NCI-H345 (cell line): Measurements from ENCODE around the gene DRC7.
"Not testable (repeated sequence)": the region's sequence is repeated elsewhere in the genome, so short reads cannot be mapped to it uniquely, and the experiment has no call there.

Source experiments
- DNase-seq: peaks from one replicate; lab custom pipeline; 2025; lab: John Stamatoyannopoulos, UW

DRC7 gene

DNA sequence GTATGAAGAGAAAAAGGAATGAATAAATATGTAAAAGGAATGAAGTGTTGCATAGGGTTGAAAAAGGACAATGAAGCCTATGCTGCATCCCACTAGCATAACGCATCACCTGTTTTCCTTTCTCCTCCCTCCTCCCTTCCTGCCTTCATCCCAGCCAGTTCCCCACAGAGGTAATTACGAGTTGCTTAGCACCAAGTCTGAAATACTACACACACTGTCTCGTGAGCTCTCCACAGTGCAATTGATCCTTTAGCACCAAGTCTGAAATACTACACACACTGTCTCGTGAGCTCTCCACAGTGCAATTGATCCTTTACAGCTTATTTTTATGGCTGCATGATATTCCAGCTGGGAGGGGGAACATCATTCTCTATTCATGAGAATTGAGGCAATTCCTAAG, 1.1 kb upstream of the DRC7 start:
- peak; percentile 43 for DNase-seq

DNA sequence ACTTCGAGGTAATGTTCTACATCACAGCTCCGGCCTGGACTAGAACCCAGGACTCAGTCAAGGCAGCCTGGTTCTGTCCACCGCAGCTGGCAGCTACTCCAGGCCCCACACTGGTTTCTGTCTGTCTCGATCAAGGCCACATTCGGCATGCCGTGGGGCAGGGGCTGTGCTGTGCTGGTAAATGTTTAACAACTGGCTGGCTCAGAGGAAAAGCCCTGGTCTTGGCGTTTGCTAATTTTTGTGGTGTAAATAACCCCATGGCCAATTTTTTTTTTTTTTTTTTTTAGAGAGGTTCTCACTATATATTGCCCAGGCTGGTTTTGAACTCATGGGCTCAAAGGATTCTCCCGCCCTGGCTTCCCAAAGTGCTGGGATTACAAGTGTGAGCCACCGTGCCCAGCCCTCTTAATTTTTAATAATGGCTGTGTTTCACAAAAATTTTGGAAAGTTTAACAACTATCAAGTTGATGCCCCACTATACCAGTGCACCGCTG, 328 bp upstream of the DRC7 start:
- DNase-seq = no peak

DNA sequence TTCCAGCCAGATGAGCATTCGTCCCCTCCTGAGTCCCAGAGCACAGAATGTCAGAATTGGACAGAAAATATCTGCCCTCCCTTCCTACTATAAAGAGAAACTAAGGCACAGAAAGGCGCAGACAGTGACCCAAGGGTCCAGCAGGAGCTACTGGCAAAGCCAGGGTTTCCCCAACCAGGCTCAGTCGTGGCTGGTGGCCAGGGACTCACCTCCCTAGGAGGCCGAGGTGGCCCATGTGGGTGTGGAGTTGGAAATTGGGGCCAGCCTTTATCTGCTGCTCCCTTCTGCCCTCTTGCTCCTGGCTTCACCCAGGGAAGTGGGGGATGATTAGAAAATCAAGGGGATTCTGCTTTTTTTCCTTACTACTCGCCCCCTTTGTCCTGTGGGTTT, 1.1 kb downstream of the DRC7 start:
- DNase-seq = no peak

DNA sequence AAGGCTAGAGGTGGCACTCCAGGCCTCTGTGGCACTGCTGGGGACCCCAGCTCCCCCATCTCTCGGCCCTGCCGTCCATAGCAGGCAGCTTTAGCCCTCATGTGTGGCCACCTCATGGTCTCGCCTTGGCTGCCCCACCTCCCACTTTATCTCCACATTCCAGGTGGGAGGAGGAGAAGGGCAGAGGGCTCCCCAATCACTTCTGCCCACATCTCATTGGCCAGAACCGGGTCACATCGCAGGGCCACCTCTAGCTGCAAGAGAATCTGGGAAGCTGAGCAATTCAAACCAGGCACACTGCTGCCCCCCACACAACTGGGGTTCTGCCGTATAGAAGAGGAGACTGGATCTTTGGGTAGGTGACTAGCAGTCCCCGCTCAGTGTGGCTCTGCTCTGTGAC, 1.6 kb downstream of the DRC7 start:
- DNase-seq = no peak

DNA sequence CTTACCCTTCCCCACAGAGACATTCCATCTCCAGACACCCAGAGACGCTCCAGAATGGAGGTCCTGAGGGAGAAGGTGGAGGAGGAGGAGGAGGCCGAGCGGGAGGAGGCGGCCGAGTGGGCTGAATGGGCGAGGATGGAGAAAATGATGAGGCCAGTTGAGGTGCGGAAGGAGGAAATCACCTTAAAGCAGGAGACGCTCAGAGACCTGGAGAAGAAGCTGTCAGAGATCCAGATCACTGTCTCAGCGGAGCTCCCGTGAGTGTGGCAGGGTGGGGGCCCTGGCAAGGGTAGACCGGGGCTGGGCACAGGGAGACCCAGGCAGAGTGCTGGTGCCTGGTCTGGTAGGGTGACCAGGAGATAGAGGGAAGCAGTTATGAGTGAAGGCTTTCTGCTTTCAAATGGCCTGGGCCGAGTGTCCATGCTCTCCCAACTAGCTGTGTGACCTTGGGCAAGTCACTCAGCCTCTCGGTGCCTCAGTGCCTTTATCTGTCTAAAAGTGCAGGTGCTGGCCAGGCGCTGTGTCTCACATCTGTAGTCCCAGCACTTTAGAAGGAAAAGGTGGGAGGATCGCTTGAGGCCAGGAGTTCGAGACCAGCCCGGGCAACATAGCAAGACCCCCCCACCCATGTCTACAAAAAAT, 3.4 kb downstream of the DRC7 start:
- DNase-seq = no peak

DNA sequence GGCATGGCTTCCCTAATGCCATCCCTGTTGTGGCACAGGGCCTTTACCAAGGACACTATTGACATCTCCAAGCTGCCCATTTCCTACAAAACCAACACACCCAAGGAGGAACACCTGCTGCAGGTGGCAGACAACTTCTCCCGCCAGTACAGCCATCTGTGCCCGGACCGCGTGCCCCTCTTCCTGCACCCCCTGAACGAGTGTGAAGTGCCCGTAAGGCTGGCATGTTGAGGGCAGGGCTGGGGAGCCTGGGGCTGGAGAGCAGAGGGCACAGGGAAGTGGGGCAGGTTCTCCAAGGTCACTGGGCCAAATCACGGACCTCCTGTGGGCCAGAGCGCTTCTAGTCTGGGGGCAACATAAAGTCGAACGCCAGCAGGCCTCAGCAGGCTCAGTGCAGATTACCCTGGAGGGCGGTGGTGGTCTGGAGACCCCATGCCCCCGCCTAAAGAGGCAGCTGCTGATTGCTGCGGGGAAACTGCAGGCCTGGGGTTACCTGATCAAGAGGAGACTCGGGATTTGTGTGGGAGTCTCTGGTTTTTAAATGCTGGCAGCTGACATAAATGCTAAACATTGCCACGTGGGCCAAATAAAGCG, 4.3 kb downstream of the DRC7 start:
- no peak for DNase-seq

DNA sequence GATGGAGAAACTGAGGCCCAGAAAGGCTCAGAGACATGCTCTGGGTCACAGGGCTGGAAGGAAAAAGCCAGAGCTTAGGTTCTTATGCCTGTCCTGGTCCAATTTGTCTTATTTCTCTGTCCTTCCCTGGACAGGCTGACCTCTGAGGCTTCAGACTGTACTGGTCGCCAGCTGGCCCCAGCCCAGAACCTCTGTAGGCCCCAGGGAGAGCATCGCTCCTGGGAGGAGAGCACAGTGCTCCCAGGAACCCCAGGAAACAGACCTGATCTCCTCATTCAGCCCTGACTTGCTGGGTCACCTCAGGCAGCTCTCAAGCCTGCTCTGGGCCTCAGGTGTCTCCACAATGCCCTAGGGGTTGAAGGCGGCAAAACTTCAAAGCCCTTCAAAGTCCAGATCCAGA, 4.9 kb downstream of the DRC7 start:
- DNase-seq = no peak

DNA sequence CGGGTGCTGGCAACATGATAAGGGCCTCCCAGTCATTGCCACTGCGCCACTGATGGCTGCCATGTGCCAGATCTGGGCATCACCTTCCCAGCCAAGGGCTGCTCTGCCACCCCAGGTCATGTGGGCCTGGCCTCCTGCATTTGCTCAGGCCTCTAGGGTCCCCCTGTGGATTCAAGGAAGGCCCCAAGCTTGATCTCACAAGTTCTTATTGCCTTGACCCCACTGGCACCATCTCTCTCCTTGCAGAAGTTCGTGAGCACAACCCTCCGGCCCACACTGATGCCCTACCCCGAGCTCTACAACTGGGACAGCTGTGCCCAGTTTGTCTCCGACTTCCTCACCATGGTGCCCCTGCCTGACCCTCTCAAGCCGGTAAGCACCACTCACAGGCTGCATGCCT, 5.3 kb downstream of the DRC7 start:
- DNase-seq = no peak

DNA sequence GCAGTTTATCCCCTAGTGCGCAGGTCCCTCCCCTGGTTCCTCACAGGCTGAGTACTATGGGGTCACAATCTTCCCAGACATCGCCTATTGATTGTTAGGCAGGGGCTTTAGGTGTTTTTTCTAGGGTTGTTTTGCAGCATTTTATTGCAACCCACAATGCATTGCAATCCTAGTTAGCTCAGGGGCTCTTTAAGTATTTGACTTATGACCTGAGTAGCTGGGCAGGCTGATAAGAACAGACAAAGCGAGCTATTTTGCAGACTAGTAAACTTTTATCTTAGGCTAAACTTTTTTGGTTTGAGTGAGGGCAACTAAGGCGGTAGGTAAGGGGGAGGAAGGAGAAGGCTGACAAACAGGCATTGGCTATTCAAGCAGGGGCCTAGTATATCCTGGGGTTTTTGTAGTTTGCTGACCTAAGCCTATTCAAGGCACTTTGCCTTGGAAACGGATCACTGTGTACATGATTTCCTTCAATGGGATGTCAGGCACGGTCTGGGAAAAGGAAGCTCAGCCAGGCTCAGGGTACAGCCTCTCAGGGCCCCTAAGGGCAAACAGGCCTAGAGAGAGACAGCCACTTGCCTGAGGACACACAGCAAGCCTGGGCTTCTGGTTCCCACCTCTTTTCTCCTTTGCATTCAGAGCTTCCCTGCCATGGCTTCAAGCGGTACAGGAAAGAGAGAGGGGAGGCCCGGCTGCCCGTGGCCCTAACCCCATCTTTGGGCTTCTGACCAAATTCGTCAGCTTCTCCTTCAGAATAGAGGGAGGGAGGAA, 6.4 kb downstream of the DRC7 start:
- no peak for DNase-seq

DNA sequence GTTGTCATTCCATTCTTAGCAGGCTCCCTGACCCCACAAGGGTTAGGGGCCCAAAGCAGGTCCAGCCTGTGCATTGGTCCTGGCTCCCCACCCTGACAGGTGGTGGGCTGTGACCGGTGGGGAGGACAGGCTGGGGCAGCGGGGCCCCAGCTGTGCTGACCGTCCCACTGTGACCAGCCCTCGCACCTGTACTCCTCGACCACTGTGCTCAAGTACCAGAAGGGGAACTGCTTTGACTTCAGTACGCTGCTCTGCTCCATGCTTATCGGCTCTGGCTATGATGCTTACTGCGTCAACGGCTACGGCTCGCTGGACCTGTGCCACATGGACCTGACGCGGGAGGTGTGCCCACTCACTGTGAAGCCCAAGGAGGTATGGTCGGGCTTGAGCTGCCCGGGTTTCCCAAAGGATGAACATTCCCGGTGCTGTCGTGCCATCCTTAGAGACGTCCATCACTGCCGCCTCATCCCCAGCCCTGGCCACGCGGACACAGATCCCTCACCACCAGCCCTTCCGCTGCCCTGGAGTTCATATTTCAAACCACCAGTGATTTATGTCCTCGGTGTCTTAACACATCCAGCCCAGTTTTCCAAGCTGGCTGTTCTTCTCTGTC, 7.3 kb downstream of the DRC7 start:
- no peak for DNase-seq

DNA sequence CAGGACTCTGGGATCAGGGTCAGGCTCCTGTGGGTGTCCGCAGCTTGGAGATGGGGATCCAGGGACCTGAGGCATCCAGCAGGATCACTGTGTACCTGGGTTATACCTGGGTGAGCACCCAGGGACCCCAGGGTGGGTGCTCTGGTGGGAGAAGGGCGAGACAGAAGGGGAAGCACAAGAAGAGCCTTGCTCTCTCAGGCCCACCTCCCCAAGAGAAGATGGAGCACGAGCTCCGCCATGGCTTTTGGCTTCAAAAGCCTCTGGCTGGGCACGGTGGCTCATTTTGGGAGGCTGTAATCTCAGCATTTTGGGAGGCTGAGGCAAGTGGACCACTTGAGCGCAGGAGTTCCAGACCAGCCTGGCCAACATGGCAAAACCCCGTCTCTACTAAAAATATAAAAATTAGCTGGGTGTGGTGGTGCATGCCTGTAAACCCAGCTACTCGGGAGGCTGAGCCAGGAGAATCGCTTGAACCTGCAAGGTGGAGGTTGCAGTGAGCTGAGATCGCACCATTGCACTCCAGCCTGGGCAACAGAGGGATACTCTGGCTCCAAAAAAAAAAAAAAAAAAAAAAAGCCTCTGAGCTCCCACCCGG, 8.9 kb downstream of the DRC7 start:
- no peak for DNase-seq

DNA sequence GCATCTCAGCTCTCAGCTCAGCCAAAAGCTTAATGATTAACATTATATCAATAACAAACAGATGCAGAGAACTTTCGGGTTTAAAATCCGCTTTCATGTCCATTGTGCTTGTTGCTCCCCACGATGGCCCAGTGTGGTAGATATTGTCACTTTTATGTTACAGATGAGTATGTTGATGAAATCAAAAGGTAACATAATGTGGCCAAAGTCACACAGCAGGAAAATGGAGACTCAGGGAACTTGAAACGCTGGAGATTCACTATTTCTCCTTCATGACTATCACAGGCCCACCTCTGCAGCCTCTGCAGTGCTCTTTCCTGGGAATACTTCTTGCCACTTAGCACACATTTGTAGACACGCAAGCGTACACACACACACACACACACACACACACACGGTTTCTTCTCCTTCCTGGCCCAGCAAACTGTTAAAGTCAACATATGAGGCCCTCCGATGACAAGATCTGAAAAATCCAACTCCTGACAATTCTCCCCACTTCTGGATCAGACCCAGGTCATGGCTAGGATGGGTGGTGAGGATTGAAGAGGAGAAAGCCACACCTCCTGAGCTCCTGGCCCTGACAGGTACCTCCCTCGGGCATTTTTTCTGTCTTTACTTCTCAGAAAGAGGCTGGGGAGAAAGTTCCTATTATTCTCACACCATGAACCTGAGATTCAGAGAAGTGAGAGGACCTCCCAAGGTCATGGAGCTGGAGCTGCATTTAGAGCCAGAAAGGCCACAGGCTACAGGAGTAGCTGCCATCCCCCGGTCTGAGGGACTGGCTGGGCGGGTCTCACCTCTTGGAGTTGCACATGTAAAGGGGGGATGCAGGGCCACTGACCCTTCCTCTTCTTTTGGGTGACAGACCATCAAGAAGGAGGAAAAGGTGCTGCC, 9.7 kb downstream of the DRC7 start:
- DNase-seq = no peak

DNA sequence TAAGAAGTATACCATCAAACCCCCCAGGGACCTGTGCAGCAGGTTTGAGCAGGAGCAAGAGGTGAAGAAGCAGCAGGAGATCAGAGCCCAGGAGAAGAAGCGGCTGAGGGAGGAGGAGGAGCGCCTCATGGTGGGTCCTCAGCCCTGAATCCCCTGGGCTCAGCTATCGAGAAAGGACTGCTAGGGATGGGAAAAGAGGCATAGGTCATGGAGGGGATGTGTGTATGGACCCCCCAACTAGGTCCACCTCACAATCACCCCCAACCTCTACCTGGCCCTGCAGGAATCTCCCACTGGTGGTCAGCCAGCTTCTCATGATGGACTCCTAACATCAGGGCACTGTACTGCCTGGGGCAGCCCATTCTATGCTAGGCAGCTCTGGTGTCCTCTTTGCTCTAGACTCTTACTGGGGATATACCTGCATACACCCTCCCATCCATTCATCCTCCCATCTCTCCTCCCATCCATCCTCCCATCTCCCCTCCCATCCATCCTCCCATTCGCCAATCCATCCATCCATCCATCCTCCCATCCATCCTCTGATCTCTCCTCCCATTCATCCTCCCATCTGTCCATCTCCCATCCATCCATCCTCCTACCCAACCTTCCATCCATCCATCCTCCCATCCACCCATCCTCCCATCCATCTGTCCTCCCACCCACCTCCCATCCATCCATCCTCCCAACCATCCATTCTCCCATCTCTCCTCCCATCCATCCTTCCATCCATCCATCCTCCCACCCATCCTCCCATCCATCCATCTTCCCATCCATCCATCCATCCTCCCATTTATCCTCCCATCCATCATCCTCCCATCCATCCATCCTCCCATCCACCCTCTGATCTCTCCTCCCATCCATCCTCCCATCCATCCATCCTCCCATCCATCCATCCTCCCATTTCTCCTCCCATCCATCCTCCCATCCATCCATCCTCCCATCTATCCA, 10.6 kb downstream of the DRC7 start:
- no peak for DNase-seq

DNA sequence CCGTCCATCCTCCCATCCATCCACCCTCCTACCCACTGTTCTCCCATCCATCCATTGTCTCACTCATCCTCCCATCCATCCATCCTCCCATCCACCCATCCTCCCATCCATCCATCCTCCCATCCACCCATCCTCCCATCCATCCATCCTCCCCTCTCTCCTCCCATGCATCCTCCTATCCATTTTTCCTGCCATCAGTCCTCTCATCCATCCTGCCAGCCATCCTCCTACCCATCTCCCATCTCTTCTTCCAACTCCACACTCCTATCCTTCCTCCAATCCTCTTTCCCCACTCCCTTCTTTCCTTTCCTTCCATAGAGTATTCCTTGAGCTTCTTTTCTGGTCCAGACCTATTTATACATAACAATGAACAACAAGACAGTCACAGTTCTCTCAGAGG, 12.1 kb downstream of the DRC7 start:
- DNase-seq = no peak

DNA sequence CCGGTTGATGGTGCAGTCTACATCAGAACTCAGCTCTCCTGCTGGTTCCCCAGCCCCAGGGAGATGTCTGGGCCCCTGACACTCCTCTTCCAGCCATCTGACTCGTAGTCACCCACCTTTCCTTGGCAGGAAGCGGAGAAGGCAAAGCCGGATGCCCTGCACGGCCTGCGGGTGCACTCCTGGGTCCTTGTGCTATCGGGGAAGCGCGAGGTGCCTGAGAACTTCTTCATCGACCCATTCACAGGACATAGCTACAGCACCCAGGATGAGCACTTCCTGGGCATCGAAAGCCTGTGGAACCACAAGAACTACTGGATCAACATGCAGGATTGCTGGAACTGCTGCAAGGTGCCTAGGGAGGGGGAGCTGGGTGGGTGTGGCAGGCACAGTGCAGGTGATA, 12.7 kb downstream of the DRC7 start:
- no peak for DNase-seq

DNA sequence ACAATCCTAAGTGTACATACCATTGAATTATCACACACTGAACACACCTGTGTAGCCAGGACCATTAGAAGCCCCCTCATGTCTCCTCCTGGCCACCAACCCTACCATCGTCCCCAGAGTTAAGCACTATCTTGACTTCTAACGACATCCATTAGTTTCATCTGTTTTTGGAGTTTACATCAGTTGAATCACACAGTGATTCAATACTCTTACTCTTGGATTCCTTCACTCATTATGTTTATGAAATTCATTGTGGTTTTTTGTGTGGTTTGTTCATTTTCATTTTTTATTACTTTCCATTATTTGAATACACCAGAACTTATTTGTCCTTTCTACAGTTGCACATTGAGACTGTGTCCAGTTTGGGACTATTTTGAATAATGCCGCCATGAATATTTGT, 13.6 kb downstream of the DRC7 start:
- no peak for DNase-seq

DNA sequence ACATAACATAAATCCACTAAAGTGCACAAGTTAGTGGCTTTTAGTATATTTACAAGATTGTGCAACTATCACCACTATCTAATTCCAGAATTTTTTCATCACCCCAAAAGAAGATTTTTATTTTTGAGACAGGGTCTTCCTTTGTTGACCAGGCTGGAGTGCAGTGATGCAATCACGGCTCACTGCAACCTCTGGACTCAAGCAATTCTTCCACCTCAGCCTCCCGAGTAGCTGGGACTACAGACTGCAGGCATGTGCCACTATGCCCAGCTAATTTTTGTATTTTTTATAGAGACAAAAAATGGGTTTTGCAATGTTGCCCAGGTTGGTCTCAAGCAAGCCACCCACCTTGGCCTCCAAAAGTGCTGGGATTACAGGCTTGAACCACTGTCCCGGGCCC, 15.1 kb downstream of the DRC7 start:
- DNase-seq = no peak

DNA sequence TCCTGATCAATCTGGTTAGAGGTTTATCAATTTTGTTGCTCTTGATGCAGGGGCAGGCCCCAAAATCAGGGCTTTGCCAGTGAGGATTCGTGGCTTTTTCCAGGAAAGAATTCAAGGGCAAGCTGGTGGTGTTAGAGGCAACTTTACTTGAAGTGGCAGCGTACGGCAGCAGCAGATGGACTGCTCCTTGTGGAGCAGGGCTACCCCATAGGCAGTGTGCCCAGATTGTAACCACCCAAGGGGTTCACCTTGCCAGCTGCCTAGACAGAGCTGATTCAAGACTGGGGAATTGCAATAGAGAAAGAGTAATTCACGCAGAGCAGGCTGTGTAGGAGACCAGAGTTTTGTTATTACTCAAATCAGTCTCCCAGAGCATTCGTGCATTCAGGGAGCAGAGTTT, 16.7 kb downstream of the DRC7 start:
- DNase-seq = no peak

DNA sequence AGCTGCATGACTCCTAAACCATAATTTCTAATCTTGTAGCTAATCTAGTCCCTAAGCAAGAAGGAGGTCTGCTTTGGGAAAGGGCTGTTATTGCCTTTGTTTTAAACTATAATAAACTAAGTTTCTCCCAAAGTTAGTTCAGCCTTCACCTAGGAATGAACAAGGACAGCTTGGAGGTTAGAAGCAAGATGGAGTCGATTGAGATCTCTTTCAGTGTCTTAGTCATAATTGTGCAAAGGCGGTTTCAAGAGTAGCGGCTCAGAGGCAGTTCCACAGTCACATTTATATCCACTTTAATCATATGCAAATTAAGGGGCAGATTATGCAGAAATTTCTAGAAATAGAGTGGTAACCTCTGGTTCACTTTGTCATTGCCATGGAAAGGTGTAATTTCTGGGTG, 17.4 kb downstream of the DRC7 start:
- no peak for DNase-seq

DNA sequence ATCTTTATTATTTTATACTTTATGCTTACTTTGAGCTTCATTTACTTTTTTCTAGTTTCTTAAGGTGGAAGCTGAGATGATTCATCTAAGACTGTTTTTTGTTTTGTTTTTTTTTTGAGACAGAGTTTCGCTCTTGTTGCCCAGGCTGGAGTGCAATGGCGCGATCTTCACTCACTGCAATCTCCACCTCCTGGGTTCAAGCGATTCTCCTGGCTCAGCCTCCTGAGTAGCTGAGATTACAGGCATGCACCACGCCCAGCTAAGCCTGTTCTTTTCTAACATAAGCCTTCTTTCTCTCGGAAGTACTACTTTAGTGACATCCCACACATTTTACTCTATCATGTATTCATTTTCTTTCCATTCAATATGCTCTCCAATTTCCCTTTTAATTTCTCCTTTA, 18.0 kb downstream of the DRC7 start:
- not testable (repeated sequence) for DNase-seq
